GM12865 (cell line): ENCODE data around the gene SSBP2.

ENCODE experiments used
- DNase-seq: peaks from one replicate; pipeline ENCODE4 v3.0.0; 2010; ENCODE audit warnings: low read depth
- H3K4me3 ChIP-seq: 2 replicates; pipeline ENCODE4 v1.5.1; 2011; ENCODE audit warnings: mild to moderate bottlenecking, low read depth, low read length, control low read depth
- CTCF ChIP-seq: IDR thresholded peaks from 2 replicates; pipeline ENCODE4 v1.5.1; 2011; ENCODE audit warnings: low read length, control low read depth, low read depth, inconsistent platforms; ENCODE audit not compliant: insufficient read depth; ENCODE audit errors: missing control alignments

Gene SSBP2

DNA sequence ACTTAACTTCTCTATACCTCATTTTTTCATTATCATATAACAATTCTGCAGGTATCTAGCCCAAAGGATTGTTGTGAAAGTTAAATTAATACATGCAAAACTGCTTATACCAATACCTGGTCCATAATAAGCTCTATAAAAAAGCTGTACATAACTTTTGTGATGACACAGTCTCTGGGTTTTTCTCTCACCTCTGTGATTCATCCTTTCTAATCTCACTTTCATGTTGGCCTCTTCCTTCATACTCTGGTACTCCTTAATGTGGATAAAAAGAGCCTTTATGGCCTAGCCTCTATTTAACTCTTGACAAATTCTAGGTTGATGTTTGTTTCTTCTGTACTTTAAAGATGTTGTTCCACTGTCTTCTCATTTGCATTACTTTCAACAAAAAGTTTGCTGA is 194.1 kb downstream of the SSBP2 start:
- TF ChIP-seq CTCF = no peak
- DNase-seq = peak; percentile 11
- no peak overlapping the region for H3K4me3 ChIP-seq

DNA sequence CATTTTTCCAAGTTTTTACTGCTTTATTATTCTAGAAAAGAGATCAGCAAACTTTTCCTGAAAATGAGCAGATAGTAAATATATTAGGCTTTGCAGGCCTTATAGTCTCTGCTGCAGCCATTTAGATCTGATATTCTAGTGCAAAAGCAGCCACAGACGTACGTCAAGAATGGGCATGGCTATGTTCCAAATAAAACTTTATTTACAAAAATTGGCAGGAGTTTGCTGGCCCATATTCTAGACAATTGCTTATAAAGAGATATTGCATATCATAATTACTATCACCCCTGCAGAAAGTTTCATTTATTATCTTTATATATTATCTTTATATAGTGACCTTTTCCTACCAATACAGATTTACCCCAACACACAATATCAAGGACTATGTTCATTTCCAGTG is 195.0 kb downstream of the SSBP2 start:
- DNase-seq = no peak
- TF ChIP-seq CTCF = no peak
- H3K4me3 ChIP-seq = no peak overlapping the region

DNA sequence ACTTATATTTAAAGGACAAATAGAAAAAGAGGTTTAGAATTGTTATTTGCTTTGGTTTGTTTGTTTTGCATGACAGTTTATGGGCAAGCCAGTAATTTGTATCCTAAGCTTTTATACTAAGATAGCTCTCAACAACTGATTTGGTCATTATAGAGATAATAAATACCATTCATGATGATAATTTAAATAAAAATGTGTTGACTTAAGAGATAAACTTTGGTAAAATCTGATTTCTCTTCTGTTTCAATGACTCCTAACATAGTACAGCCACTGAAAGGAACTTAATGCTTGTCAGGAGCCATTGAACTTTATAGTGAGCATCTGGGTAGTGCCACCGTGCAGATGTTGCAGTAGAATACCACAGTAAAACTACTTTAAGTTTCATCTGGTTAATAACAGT is 196.2 kb downstream of the SSBP2 start:
- no peak for DNase-seq
- no peak for TF ChIP-seq CTCF
- H3K4me3 ChIP-seq = no peak overlapping the region

DNA sequence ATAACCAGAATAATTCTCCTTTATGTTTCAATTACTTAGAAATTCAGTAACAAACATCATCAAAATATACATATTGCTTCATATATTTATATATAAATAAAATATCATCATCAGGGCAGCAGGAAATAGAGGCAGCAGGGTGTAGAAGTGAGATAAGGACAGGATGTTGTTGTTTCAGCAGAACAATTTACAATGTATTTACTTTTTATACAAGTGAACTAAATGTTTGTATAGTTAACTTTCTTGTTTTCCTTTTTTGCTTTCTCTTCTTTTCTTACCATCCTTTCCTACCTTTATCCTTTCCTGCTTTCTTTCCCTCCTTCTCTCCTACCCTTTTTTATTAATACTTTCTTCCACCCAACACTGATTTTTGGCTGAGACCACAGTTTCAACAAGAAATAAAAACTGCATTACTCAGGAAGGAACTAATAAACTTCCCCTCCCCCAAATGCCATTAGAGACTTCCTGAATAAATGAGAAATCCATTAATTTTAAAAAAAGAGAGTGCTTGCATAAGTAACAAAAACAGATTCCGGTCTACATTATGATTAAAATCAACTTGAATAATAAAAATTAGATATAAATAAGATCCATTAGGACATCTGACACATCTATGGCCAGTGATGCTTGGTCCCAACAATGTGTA is 197.2 kb downstream of the SSBP2 start:
- DNase-seq = no peak

GRCh38 chr5:81552852-81553566 is 197.9 kb downstream of the SSBP2 start:
- no peak overlapping the region for H3K4me3 ChIP-seq
- no peak for TF ChIP-seq CTCF
- no peak for DNase-seq

More for the DNA sequence above, 197.2 kb downstream of the SSBP2 start:
- no peak overlapping the region for H3K4me3 ChIP-seq
- TF ChIP-seq CTCF = no peak

DNA sequence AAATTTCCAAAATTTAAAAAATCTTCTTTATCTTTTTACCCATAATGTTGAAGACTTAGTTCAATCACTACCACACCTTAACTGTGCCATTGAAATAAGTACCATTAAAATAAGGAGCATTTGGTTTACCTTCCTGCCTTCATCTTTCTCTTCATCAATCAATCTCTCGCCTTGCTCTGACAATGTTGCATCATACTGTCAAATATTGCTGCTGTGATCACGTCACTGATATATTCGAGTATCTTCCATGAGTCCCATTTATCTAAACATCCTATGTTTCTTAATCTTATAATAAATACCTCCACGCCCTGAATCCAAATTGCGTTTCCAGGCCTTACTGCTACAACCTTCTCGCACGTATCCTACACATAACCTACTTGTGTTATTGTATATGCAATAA is 201.8 kb downstream of the SSBP2 start:
- no peak for DNase-seq
- no peak overlapping the region for H3K4me3 ChIP-seq
- no peak for TF ChIP-seq CTCF

DNA sequence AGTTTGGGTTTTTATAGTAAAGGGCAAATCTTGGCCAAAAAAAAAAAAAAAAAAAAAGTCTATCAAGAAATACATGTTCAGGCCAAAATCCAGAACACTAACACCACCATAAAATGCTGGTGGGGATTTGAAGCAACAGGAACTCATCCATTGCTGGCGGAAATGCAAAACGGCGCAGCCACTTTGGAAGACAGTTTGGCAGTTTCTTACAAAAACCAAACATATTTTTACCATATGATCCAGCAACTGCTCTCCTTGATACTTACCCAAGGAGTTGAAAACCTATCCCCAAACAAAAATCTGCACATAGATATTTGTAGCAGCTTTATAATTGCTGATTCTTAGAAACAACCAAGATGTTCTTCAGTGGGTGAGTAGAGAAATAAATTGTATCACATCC is 203.9 kb downstream of the SSBP2 start:
- TF ChIP-seq CTCF = no peak
- DNase-seq = no peak
- H3K4me3 ChIP-seq = no peak overlapping the region
